Activated CD8-positive, alpha-beta memory T cell treated with anti-CD3 and anti-CD28 coated beads for 24 hours (primary cell): ENCODE measurements around the gene SNTB2.

ENCODE experiments used
- DNase-seq: peaks from one replicate; pipeline ENCODE4 v3.0.0-alpha.2; 2020

Gene SNTB2

DNA sequence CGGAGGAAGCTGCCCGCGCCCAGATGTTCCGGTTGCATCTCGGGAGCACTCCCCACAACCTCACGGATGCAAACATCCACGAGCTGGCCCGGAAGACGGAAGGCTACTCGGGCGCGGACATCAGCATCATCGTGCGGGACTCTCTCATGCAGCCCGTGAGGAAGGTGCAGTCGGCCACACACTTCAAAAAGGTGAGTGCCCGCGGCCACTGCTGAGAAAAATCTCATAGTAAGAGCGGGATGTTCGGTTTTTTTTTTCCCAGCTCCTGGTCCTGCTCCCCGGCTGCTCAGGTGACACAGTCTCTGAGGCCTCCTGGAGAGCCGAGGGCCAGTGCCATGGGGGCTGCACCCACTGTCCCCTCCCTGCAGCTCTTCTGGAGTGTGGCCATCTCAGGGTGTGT is 134.1 kb downstream of the SNTB2 start:
- DNase-seq: no peak

GRCh38 chr16:69322343-69322742 is 135.4 kb downstream of the SNTB2 start:
- DNase-seq: no peak

- no peak for DNase-seq
These were observed 136.5 kb downstream of the SNTB2 start for GRCh38 chr16:69323415-69323814.

- no peak for DNase-seq
These were observed 137.1 kb downstream of the SNTB2 start for GRCh38 chr16:69324013-69324531.

DNA sequence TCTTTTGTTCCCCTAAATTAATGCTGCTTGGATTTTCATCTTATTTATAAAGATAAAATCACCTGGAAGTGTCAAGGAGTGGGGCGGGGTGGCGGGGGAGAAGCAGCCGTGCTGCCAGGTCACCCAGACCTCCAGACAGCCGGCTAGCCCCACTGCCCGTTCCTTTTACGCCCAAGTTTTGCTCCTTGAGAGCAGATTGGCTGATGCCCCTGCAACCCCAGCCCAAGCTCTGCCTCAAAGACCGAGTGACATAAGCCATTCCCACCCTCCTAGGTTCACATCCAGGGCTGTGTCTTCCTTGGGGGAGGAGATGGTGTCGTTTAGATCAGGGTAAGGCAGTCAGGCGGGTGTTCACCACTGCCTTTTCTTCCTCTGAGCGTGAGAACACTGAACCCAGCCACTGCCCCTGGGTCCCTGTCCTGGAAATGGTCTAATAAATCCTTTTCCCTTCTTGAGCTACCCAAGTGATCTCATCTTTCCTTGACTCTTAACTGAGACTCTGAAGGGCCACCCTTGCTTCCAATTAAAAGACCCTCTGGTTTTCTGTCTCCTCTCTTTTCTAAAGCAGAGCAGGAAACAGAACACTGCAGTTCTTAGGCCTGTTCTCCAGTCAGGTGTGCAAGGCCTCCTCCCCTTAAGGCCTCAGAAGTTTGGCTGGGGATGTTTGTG is 137.8 kb downstream of the SNTB2 start:
- DNase-seq: no peak

DNA sequence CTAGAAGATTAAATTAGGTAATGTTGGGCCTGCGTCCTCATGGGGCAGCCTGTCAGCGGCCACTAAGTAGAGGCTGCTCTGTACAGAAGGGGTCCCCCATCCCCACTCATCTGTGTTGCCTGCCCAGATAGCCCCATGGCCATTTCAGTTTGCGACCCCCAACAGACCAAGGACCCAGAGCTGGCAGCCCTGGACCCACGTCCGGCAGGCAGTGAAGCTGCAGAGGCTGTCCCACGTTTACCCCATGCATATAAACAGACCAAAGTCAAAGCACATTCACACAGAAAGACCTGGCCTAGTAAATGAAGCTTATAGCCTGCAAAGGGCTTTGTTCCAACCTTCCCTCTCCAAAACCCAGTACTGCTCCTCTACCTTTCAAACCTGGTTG is 138.8 kb downstream of the SNTB2 start:
- DNase-seq: no peak

DNA sequence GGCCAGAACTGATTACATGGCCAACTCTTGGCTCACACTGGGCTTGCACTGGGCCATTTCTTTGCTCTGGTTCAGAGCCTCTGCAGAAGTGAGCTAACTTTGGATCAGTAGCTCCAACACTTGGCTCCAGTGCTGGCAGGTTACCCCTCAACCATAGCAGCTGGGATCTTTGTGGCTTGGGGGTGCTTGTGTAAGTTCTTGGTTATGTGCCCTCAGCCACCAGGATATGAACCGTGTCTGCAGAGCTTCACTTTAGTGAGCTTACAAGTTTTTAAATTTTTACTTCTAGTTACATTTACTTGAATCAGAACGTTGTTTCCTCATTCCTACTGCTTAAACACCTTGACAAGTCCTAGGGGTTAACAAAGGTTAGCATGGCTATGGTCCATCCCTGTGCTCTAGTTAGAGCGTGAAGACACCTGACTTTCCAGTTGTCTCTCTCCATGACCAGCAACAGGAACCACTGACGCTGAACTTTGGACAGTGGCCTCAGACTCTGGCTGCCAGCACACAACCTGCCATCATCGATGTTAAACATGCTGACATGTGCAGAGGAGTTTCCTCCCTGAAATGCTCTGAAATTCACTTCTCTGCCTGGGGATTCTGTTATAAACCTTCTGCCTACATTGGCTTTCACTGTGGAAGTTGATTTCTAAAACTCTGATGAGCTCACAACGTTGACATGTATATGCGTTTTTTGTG is 139.4 kb downstream of the SNTB2 start:
- no peak for DNase-seq

GRCh38 chr16:69327585-69328310 is 140.8 kb downstream of the SNTB2 start:
- DNase-seq: peak; percentile 45

DNA sequence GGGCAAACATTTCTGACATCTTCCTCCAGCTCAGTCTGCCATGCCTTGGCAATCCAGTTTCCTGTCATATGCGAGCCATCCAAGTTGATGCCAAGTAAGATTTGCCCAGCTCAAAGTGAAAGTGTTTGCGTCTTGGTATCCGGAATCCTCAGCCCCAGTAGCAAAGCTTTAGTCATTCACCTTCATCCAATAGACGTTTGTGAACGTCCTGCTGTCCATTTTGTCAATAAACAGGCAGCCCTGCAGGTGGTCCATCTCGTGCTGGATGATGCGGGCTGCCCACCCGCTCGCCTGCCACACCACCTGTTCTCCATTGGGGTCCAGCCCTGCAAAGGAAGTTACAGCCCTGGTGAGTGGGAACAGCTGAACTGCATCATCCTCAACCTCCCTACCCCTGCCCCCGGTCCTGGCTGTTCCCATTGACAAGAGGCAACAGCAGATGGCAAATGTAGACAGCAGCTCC is 141.9 kb downstream of the SNTB2 start:
- peak; percentile 62 for DNase-seq

- no peak for DNase-seq
These were observed 142.7 kb downstream of the SNTB2 start for GRCh38 chr16:69329369-69330285.

DNA sequence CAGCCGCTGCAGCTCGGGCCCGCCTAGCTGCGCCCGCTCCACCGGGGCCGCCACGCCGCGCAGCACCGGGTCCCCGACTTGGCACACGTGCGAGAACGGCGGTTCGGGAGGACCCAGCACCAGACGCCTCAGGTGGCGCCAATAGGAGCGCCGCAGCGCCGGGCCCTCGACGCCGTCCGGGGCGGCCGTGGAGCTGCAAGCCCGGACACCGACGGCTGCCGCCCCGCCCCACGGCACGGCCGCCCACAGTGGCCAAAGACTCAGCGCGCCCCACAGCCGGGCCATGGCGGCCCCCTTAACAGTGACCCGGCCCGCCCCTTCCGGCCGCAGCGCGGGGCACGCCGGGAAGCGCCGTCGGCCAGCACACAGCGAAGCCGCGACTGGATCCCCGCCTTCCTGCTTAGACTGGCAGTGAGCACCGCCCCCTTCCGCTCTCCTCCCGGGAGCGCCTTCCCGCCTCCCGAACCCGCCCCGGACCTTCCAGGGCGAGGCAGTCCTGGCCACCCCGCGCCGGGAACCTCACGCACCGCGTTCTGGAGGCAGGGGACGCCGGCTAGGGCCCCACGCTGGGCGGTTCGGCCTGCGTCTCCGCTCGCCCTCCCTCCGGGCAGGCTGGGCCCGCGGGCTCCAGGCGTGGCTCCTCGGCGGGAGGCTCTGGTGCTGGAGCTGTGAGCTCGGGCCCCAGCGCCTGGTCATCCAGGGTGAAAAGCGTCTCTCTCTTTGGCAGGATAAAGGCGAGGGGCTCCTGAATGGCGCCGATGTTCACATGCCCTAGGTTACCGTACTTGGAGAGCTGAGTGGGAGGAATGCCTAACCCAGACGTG is 143.5 kb downstream of the SNTB2 start, which contains the start of gene PDF:
Gene PDF, minus strand, starts transcription at position 303 of the 824 bp plus-strand sequence. Its CDS starts 18 bp downstream, at position 285.
- peak; percentile 92 for DNase-seq

GRCh38 chr16:69334696-69335095 is 147.7 kb downstream of the SNTB2 start:
- DNase-seq: no peak

- no peak for DNase-seq
These were observed 151.8 kb downstream of the SNTB2 start for GRCh38 chr16:69338557-69339288.

- peak; percentile 96 for DNase-seq
These were observed 152.5 kb downstream of the SNTB2 start, which contains the start of the genes COG8 and NIP7 for GRCh38 chr16:69339289-69340094. COG8 (minus strand) TSS chr16:69339564; CDS start chr16:69339552, 12 bp downstream. NIP7 (plus strand) TSS chr16:69339772; CDS start chr16:69339830, 58 bp downstream.

DNA sequence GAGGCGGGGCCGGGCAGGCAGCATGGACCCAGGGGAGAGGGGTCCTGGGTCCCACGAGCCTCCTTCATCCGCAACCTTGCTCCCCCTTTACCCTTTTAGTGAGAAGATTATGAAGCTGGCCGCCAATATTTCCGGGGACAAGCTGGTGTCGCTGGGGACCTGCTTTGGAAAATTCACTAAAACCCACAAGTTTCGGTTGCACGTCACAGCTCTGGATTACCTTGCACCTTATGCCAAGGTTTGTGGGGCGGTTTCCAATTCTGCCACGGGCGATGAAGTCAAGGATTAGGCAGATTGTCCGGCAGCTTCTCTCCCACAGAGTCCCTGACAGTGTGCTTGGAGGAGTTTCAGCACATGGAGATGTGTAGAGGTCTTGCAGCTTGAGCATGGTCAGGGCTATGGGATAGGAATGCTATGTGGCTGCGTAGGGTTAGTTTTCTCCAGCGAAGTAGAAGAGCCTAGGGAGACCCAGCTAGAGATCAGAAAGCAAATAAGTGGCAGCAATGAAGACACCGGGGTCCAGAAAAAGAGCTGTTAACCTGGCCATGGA is 153.2 kb downstream of the SNTB2 start:
- DNase-seq: no peak

GRCh38 chr16:69344171-69344570 is 157.2 kb downstream of the SNTB2 start:
- DNase-seq: no peak

- DNase-seq: no peak
These were observed 159.0 kb downstream of the SNTB2 start for GRCh38 chr16:69345923-69346322.

GRCh38 chr16:69346683-69347082 is 159.7 kb downstream of the SNTB2 start:
- DNase-seq: no peak

DNA sequence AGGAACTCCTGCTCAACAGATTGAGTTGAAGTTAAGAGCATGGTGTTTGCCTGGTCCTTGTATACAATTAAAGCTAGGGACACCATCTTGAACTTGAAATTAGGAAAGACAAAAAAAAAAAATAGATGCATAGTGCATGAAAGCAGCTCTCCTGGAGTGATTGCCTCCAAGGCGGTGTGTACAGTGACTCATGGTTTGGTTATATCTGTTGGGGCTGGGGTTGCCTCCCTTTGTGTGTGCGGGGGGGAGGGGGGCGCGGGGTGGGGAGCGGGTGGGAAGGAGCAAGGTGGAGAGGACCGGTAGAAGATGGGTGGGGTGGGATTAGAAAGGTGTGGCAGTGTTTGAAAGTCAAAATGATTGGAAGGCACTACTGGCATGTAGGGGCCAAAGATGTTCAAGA is 161.3 kb downstream of the SNTB2 start:
- DNase-seq: no peak
